ENCODE data around the gene ERP44.

The ERP44 gene

GRCh38 chr9:99953861-99954507, 144.8 kb downstream of the ERP44 start:
- no peak for DNase-seq (ENCODE audit: low read depth in 2 of 2, low spot score in 1 of 2)

GRCh38 chr9:99948896-99949295, 149.9 kb downstream of the ERP44 start:
- no peak for DNase-seq (ENCODE audit: low read depth in 2 of 2, low spot score in 1 of 2)

- no peak for DNase-seq (ENCODE audit: low read depth in 2 of 2, low spot score in 1 of 2)
Measured at GRCh38 chr9:99948482-99948881, 150.3 kb downstream of the ERP44 start.

GRCh38 chr9:99947395-99947794, 151.4 kb downstream of the ERP44 start:
- no peak for DNase-seq (ENCODE audit: low read depth in 2 of 2, low spot score in 1 of 2)

GRCh38 chr9:99936947-99937587, 161.7 kb downstream of the ERP44 start:
- no peak for DNase-seq (ENCODE audit: low read depth in 2 of 2, low spot score in 1 of 2)

- DNase-seq (ENCODE audit: low read depth in 2 of 2, low spot score in 1 of 2), result no peak
Measured at GRCh38 chr9:99931155-99931840, 167.5 kb downstream of the ERP44 start.

GRCh38 chr9:99929652-99930051, 169.1 kb downstream of the ERP44 start:
- DNase-seq (ENCODE audit: low read depth in 2 of 2, low spot score in 1 of 2), result no peak
